HG02938 (cell line): ENCODE measurements around the gene NDUFS4.
"Not testable (repeated sequence)": the region's sequence is repeated elsewhere in the genome, so short reads cannot be mapped to it uniquely, and the experiment has no call there.

Source experiments
- ATAC-seq: cut with Tn5 transposase; IDR thresholded peaks from one replicate; pipeline ENCODE4 v1.9.1; 2021; ENCODE audit warnings: mild to moderate bottlenecking, moderate library complexity; ENCODE audit not compliant: unreplicated experiment

NDUFS4 gene

GRCh38 chr5:53560506-53561191 lies at the start of gene NDUFS4:
Gene NDUFS4 (plus strand): TSS chr5:53560639. CDS start chr5:53560663, 24 bp downstream.
- ATAC-seq: peak; percentile 91

GRCh38 chr5:53512539-53512938 lies 47.9 kb upstream of the NDUFS4 start:
- ATAC-seq: no peak

- ATAC-seq: no peak
Measured at GRCh38 chr5:53515988-53516387, 44.5 kb upstream of the NDUFS4 start.

DNA sequence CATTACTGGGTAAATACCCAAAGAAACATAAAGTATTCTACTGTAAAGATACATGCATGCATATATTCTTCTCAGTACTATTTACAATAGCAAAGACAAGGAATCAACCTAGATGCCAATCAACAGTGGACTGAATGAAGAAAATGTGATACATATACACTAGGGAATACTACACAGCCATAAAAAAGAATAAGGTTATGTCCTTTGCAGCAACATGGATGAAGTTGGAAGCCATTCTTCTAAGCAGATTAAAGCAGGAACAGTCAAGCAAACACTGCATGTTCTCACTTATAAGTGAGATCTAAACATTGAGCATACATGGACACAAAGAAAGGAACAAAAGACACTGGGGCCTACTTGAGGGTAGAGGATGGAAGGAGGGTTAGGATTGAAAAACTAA lies 39.6 kb upstream of the NDUFS4 start:
- no peak for ATAC-seq

GRCh38 chr5:53537711-53538110 lies 22.7 kb upstream of the NDUFS4 start:
- ATAC-seq: no peak

DNA sequence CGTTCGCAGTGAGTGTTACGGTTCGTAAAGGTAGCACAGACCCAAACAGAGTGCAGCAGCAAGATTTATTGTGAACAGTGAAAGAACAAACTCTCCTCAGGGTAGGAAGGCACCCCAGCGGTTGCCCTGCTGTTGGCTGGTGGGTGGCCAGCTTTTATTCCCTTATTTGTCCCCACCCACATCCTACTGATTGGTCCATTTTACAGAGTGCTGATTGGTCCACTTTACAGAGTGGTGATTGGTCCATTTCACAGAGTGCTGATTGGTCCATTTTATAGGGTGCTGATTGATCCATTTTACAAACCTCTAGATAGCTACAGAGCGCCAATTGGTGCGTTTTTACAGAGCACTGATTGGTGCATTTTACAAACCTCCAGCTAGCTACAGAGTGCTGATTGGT lies 19.7 kb upstream of the NDUFS4 start:
- ATAC-seq: not testable (repeated sequence)

DNA sequence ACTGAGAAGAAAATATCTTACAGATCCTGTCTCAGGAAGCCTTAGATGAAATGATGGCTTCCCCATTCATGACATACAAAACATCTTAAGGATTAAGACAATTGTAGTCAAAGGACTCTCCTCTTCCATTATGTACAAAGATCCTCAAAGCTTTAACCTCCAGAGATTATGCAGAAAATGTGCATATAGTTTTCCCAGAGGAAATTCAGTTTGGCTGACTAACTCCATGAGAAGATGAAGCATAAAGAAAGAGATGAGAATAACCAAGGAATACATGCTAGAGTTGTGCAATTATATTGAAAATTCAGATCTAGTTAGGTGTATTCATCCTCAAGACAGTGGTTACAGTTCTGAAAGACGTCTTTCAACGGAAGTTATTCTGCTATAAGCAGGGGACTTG lies 18.6 kb upstream of the NDUFS4 start:
- ATAC-seq: no peak

DNA sequence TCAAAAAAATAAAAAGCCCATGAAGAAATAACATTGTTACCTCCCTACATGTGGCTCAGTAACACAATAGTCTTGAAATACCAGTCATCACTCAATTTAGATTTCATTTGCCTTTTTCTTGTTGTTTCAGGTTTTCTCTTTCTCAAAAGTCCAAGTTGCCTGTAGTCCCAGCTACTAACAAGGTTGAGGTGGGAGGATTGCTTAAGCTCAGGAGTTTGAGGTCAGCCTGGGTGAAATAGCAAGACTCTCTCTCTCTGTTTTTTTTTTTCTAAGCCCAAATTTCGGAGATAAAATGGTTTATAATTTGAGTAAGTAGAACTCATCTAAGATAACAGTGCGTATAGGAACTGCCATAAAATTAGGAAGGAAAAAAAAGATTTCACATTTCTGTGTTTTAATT lies 17.5 kb upstream of the NDUFS4 start:
- no peak for ATAC-seq

GRCh38 chr5:53543401-53543800 lies 17.0 kb upstream of the NDUFS4 start:
- ATAC-seq: no peak

- ATAC-seq: no peak
Measured at GRCh38 chr5:53545744-53546143, 14.7 kb upstream of the NDUFS4 start.

GRCh38 chr5:53547226-53547625 lies 13.2 kb upstream of the NDUFS4 start:
- ATAC-seq: no peak

DNA sequence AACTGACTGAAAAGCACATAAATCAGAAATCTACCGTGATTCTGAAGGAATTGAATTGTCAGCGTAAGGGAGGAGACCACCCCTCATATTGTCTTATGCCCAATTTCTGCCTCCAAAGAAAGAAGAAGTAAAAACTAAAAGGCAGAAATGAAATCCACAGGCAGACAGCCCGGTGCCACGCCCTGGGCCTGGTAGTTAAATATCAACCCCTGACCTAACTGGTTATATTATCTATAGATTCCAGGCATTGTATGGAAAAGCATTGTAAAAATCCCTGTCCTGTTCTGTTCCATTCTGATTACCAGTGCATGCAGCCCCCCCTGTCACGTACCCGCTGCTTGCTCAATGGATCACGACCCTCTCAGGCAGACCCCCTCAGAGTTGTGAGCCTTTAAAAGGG lies 11.9 kb upstream of the NDUFS4 start:
- ATAC-seq: not testable (repeated sequence)

- no peak for ATAC-seq
Measured at GRCh38 chr5:53549792-53550191, 10.6 kb upstream of the NDUFS4 start.

- ATAC-seq: no peak
Measured at GRCh38 chr5:53552561-53552960, 7.9 kb upstream of the NDUFS4 start.

GRCh38 chr5:53554444-53554843 lies 6.0 kb upstream of the NDUFS4 start:
- ATAC-seq: no peak

DNA sequence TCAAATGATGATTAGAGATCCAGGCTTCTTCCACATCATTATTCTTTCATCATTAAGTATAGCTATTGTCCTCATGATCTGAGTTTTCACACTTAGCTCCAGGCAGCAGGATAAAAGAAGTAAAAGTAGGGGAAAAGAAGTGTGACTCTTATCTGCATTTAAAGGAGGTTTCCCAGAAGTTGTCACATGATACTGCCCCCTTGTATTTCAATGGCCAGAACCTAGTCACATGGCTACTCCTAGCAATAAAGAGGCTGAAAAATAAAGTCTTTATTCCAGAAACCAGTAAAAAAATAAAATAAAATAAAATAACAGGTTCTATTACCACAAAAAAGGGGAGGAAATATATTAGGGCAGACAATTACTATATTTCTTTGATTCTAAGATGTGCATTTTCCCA lies 5.3 kb upstream of the NDUFS4 start:
- ATAC-seq: no peak

GRCh38 chr5:53556001-53556400 lies 4.4 kb upstream of the NDUFS4 start:
- ATAC-seq: no peak

DNA sequence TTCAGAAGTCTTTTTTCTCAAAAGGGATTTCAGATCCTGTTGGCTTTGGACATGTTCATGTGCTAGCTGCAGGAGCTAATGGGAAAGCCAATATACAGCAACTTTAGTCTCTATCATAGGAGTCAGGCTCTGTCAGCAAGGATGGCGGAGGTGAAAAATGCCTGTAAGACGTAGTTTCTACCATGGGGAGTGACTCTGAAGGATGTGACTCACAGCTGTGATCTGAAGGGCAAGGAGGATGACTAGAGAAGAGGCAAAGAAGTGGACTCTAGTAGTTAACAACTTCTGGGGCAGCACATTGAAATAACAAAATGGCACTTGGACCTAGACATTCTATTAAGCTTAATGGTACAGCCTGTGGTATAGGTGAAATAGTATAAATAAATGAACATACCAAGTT lies 3.1 kb upstream of the NDUFS4 start:
- no peak for ATAC-seq

GRCh38 chr5:53558966-53559365 lies 1.5 kb upstream of the NDUFS4 start:
- no peak for ATAC-seq

GRCh38 chr5:53560028-53560427 lies 411 bp upstream of the NDUFS4 start:
- ATAC-seq: peak; percentile 5

DNA sequence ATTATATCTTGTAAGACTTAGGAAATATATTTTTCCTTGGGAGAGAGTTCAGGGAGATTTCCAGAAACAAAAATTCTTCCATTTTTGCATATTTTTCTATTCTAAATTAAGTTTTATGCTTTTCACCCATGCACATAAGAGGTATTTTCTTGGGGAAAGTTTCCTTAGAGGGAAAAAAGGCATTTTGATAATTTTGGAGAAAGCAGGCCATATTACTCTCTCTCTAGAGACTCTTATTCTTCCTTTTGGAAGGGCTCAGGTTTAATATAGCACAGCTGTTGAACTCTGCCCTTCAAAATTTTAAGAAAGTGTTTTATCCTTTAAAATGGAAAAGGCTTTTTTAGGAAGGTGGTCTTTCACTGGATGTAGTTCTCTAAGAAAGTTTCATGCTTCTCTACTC lies 8.0 kb downstream of the NDUFS4 start:
- no peak for ATAC-seq

- no peak for ATAC-seq
Measured at GRCh38 chr5:53568871-53569270, 8.4 kb downstream of the NDUFS4 start.

DNA sequence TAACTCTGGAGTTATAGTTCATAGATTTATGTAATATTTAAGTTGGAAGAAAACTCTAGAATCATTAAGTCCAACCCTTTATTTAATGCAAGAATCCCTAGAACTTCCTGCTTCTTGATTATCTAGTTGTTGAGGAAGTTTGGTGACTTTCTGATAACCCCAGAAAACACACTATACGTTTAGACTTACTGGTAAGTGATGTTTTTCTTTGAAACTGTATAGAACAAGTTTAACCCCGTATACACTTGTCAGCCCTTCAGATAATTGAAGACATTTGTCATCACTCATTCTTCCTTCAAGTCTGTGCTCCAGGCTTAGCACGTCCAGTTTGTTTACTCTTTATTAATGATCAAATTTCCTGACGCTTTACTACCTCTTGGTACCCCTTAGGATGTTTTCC lies 9.0 kb downstream of the NDUFS4 start:
- ATAC-seq: no peak
